Neutrophil (primary cell): ENCODE results near the gene HAUS3.

Source experiments
- H3K27ac ChIP-seq: fragments of 200-600 bp; sonication (generic); 2 replicates; pipeline ENCODE4 v1.5.1; 2016; ENCODE audit warnings: mild to moderate bottlenecking, moderate library complexity
- H3K27me3 ChIP-seq: fragments of 200-600 bp; sonication (generic); 2 replicates; pipeline ENCODE4 v1.6.0; 2016; ENCODE audit warnings: mild to moderate bottlenecking
- H3K36me3 ChIP-seq: fragments of 200-600 bp; sonication (generic); 2 replicates; pipeline ENCODE4 v1.5.1; 2017
- H3K4me1 ChIP-seq, 2 experiments: fragments of 200-600 bp in 1 of 2; sonication (generic) in 1 of 2; 1 replicate in 1 of 2; 2 replicates in 1 of 2; pipeline versions ENCODE4 v1.5.1 to v1.6.1; 2013 to 2016; ENCODE audit warnings: low read depth in 1 of 2, low read length in 1 of 2, mild to moderate bottlenecking in 1 of 2, moderate library complexity in 1 of 2; ENCODE audit not compliant: control insufficient read depth in 1 of 2, insufficient read depth in 1 of 2
- H3K4me3 ChIP-seq, 2 experiments: fragments of 200-600 bp in 1 of 2; sonication (generic) in 1 of 2; 1 replicate in 1 of 2; 2 replicates in 1 of 2; pipeline ENCODE4 v1.5.1; 2013 to 2016; ENCODE audit warnings: low read depth in 1 of 2, low read length in 1 of 2, mild to moderate bottlenecking in 1 of 2, moderate library complexity in 1 of 2
- H3K9me3 ChIP-seq: fragments of 200-600 bp; sonication (generic); 2 replicates; pipeline ENCODE4 v1.5.1; 2016
- CTCF ChIP-seq: fragments of 200-600 bp; sonication (generic); IDR thresholded peaks from 2 replicates; pipeline ENCODE4 v1.5.1; 2016; ENCODE audit warnings: antibody characterized with exemption

The HAUS3 gene

GRCh38 chr4:2260344-2261109 lies 18.6 kb upstream of the HAUS3 start:
- Histone ChIP-seq H3K36me3 (peaks cover 20% of the 10 kb centered on the region), H3K4me1 (peaks cover 14 to 26% of the 10 kb centered on the region in 2 experiments), H3K9me3 (no peaks in the 10 kb centered on the region), H3K27ac (peak overlapping the region; percentile 96), H3K4me3 (peak overlapping the region; percentile 74 to 94), H3K27me3 (no peaks in the 10 kb centered on the region)
- no peak for TF ChIP-seq CTCF

GRCh38 chr4:2259541-2260343 lies 17.8 kb upstream of the HAUS3 start:
- H3K36me3 ChIP-seq = peaks cover 25% of the 10 kb centered on the region
- H3K4me3 ChIP-seq = no peak overlapping the region
- H3K27me3 ChIP-seq = no peaks in the 10 kb centered on the region
- no peaks in the 10 kb centered on the region for H3K9me3 ChIP-seq
- no peak for TF ChIP-seq CTCF
- peaks cover 14 to 26% of the 10 kb centered on the region in 2 experiments for H3K4me1 ChIP-seq
- no peak overlapping the region for H3K27ac ChIP-seq

- no peaks in the 10 kb centered on the region for H3K9me3 ChIP-seq
- H3K27me3 ChIP-seq = no peaks in the 10 kb centered on the region
- peaks cover 31% of the 10 kb centered on the region for H3K36me3 ChIP-seq
- no peak overlapping the region for H3K27ac ChIP-seq
- H3K4me3 ChIP-seq = no peak overlapping the region
- no peak for TF ChIP-seq CTCF
- peaks cover 14 to 26% of the 10 kb centered on the region in 2 experiments for H3K4me1 ChIP-seq
Observed at GRCh38 chr4:2259036-2259540, 17.2 kb upstream of the HAUS3 start.

GRCh38 chr4:2258091-2259035 lies 16.4 kb upstream of the HAUS3 start:
- Histone ChIP-seq H3K36me3 (peaks cover 37% of the 10 kb centered on the region), H3K27me3 (no peaks in the 10 kb centered on the region), H3K4me3 (no peak overlapping the region), H3K4me1 (peaks cover 14 to 26% of the 10 kb centered on the region in 2 experiments), H3K27ac (no peak overlapping the region), H3K9me3 (no peaks in the 10 kb centered on the region)
- no peak for TF ChIP-seq CTCF
